ENCODE results near the gene GAS2L3.
"Not testable (repeated sequence)": the region's sequence is repeated elsewhere in the genome, so short reads cannot be mapped to it uniquely, and the experiment has no call there.

Gene GAS2L3

DNA sequence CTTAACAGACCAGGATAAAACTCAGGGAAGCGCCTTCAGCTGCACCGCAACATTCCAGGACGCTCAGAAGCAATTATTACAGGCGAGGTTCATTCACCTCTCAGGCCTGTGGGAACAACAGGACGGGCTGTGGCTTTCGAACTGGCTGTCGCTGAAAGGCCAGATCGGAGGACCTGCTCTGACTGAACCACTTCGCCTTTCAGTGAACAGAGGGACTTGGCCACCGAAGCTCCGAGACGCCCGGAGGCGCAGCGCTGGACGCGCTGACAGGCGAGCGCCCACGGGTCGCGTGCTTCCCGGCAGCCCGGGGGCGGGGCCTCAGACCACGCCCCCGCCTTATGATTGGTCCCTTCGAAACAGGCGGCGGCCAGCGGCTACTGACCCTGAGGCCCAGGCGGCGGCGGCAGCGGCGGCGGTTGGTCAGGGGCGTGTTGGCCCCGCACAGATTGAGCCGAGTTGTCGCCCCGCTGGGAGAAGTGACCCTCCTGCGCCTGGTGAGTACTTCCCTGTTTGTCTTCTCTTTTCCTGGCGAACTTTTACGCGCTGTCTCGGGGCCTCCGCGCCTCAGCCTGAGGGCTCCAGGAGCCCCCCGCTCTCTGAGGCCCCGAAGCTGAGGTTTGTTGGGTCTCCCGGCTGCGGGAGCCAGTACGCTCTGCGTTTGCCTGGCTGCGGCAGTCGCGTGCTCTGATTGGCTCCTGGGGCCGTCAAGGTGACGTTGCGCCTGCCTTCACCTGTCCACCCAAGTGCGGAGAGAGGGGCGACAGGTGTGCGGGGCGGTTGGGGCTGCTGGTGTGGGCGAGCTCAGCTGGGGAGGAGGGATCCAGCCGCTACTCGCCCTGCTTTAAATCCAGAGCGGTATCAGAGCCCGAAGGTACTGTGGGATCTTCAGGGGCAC lies at the start of gene GAS2L3:
GAS2L3 (plus strand) TSS at position 393 of the 895 bp plus-strand sequence. CDS start 21,221 bp downstream, outside the sequence.
- DNase-seq, result peak; percentile 76

DNA sequence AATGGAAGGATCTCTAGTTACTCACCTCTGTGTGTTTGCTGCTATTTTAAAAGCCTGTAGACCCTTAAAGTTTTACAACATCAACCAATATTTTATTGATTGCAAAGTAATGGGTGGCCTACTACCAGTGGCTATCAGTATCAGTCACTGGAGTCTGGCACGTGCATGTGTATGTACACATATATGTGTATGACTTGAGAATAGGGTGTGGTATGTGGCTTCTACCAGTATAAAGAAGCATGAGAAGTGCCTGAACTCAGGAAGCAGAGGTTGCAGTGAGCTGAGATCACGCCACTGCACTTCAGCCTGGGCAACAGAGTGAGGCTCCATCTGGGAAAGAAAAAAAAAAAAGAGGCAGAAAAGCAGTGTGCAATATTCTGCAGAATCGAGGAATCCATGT lies 45.5 kb upstream of the GAS2L3 start:
- DNase-seq, result no peak

DNA sequence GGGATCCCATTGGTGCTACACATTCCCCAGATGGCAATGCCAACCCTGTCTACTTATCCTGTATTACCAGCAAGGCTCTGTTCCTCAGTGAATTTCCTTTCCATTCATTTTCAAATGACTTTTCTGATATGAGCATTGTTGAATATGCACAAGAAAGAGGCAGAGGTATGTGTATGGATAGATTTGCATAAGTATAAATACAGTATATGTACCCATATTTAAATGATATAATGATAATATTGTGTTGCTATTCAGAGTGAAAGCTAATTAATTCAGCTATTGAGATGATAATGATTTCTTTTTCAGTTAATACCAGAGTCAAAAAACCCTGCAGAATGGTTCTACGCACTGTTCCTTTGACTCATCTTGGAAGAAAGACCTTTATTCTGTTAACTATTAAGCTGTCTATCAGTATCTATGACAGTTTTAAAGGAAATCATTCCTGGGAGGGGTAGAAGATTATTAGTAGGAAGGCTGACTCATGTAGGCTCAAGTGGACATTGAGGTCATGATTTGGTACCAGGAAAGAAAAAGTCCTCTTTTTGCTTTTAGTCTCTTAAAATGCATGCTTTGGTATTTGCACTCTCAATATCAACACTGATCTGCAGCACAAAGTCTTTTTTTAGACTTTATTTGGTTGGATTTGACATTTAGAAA lies 44.9 kb upstream of the GAS2L3 start:
- no peak for DNase-seq

DNA sequence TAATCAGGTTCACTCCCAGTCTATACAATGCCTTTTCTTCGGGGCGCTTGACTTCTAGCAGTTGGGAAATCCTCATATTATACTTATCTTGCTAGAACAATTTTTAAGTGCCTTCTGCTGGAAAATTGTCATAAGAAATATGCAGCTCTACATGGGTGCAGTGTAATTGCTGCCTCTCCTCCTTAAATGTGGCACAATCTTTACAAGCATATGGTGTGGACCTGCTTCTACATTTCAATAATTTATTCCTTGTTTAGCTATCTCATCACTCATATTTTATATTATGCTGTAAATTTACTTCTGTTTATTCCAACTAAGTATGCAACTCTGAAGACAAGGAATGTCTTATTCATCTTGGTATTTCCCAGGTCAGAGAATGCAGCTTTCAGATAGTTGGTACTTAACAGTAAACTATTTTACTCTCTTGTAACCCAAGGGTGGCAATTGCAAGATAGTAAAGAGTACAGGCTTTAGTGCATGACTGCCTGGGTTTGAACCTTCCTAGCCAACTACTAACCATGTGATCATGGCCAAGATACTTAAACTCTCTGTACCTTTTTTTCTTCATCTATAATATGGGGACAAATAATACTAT lies 43.6 kb upstream of the GAS2L3 start:
- no peak for DNase-seq

DNA sequence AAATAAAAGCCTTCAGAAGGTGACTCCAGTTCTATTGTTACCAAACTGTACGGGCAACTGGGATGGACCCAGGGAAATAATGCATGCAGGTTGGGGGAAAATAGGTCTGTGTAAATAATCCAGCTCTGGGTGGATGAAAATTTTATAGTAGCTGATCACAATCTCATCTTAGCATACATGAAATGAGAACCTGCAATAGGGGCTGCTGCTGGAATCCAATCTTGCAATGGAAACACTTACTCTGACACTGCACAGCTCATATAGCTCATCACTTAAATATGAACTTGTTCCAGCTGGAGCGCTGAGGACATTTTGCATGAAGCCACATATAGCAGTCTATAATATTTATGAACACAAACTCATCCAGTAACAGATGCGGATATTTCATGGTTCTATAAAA lies 40.1 kb upstream of the GAS2L3 start:
- DNase-seq, result no peak

DNA sequence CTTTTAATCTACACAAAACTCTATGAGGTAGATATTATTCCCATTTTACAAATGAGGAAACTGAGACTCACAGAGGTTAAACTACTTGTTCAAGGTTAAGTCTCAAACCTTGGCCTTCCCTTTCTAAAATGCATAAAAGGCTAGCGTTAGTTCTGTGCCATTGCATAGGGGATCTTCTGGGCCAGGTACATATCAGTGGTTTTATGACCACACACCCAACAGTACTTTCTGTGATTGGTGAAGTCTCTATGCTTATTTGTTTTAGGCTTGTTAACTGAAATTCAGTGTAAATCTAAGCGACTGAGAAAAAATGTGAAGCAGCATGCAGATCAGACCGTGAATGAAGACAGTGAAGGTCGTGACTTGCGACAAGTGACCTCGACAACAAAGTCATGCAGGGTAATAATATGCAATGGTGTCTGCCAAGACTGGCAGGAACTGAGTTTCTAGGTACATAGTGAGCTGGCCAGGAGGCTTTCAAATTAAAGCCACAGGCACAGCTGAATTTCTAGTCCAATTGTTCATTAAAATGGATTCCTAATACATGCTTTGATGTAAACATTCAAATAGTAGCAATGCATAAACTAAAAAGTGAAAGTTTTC lies 38.8 kb upstream of the GAS2L3 start:
- no peak for DNase-seq

DNA sequence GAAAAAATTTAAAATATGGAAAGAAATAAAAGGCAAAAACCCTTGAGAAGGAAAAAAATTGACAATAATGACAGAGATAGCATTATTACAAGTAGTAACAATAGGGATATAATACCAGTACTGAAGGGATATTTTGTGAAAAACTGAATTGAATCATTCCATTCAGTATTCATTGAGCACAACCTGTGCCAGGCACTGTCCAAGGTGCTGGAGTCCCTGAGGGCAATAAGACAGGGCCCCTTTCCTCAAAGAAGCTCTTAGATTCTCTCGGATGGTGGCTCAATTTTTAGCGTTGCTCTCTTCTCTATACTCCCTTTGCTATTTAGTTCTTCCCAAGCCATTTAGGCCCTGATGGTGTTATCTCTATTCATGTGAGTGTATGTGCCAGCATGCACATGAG lies 34.3 kb upstream of the GAS2L3 start:
- peak; percentile 18 for DNase-seq

DNA sequence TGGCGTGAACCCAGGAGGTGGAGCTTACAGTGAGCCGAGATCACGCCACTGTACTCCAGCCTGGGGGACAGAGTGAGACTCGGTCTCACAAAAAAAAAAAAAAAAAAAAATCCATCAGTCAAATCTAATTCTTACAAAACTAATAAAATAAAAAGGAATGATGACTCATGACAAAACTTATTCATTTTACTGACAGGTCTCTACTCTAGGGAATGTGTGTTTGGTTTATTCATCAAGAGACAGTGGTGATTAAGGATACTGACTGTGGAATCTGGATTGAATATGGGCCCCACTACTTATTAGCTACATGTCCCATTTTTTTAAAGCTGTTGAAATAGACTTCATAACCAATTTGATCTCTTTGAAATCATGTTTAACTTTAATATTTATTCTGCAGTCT lies 29.3 kb upstream of the GAS2L3 start:
- DNase-seq, result no peak

DNA sequence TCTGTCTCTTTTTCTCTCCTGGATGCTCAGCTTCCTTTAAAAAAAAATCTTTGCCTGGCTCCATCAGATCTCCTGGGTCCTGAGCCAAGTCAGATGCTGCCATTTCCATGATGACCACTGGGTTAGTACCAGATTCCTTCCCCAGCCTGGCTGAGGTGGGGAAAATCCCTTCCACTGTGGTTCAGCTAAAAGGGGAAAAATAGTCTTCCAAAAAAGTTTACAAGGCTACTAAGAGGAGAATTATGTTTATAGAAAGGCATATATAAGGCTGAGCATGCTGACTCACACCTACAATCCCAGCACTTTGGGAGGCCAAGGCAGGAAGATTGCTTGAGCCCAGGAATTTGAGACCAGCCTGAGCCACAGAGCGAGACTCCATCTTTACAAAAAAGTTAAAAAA lies 28.4 kb upstream of the GAS2L3 start:
- no peak for DNase-seq

DNA sequence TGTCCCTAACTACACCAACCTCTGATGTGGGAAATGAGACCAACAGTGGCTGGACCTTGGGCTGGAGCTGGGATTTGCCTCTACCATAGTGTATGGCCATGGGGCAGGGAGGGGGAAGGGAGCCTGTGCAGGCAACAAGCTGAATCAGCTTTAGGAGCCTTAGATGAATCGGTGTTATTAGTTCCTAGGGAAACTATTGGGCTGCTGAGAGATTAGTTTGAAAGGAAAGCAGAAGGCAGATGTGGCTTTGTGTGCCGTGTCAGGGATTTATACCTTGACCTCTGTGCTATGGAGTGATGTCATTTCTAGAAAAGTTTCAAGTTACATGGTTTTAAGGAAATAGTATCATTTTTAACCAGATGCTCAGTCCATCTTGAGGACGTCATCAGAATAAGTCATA lies 19.5 kb upstream of the GAS2L3 start:
- DNase-seq, result peak; percentile 27

DNA sequence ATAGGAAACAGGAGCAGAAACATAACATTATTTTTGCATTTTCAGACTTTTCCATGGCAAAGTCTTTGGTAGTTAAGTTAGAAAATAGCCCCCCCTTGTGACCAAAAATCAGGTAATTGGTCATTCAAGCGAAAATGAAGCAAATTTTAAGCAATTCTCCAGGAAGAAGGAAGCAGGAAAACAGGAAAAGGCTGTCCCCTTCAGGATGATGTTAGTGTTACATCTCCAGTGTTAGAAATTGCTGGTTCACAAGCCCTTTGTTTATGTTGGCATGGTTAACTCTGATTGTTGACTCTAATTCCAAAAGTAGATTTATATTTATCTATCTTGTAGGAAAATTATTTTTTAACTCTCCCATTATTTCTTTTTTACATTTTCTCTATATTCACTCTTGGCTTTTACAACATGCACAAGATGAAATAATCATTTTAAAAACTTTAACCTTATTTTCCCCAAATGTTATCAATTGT lies 18.8 kb upstream of the GAS2L3 start:
- DNase-seq, result peak; percentile 82

DNA sequence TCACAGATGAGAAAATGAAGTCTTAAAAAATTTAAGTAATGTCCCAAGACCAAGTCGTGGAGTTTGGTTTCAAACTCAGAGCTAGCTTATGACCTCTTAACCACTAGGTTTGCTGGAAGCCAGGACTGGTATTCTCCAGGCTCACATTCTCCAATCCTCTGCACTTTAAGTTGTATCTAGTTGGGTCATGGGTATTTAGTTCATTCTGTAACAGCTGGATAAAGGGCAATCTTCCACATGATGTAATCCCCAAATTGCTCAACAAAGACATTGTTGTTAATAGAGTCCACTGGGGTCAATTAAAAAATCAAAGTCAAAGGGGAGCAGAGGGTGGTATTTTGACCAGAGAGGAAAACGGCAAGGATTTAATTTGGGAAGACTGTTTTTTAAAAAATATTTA lies 17.8 kb upstream of the GAS2L3 start:
- DNase-seq, result no peak

DNA sequence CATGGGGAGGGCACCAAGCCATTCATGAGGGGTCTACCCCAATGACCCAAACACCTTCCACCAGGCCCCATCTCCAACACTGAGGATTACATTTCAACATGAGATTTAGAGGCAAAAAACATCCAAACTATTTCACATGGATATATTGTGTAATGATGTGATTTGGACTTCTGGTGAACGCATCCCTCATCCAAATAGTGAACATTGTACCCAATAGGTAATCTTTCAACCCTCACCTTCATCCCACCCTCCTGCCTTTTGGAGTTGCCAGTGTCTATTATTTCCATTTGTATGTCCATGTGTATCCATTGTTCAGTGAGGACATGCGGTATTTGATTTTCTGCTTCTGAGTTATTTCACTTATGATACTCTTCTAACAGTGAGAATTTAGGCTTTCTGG lies 16.1 kb upstream of the GAS2L3 start:
- DNase-seq, result no peak

DNA sequence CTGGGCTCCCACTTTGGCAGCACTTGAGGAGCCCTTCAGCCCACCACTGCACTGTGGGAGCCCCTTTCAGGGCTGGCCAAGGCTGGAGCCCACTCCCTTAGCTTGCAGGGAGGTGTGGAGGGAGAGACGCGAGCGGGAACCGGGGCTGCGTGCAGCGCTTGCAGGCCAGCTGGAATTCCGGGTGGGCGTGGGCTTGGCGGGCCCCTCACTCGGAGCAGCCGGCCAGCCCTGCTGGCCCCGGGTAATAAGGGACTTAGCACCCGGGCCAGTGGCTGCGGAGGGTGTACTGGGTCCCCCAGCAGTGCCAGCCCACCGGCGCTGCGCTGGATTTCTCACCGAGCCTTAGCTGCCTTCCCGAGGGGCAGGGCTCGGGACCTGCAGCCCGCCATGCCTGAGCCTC lies 14.2 kb upstream of the GAS2L3 start:
- DNase-seq, result not testable (repeated sequence)

DNA sequence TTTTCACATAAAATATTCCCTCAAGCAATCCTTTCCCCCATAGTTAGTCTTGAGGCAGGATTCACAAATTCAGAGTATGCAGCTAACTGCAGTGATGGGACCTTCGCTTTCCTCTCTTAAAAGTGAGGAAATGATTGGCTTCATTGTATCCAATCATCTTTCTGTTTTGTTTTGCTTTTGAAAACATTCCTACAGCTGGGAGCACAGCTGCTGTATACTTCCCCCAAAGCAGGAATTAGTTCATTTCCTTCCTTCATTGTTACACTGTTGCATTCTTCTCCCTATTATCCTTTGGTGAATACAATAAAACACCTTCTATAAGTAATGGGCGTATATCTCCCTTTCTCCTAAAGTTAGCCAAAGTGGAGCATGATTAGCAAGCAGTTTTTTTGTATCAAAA lies 9.4 kb upstream of the GAS2L3 start:
- no peak for DNase-seq

DNA sequence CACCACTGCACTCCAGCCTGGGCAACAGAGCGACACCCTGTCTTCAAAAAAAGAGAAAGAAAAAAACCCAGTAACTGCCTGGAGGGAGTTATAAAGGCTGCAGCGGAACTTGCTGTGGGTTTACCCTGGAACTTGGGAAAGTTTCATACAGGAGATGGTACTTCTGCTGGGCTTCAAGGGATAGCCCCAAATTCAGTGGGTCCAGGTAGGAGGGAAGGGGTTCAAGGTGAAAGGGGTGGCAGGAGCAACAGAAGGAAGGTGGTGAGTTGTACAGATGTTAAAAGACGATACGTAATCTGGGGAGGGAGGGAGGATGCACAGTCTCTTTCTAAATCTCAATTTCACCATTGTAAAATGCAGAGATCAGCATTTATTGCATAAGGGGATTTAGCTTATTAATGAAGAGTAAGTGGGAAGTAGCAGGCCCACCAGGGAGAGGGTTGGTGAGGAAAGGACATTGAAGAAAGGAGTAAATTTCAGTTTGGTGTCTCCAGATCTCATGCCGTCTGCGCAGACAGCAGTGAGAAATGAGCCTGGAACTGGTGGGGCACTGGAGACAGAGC lies 8.5 kb upstream of the GAS2L3 start:
- no peak for DNase-seq

DNA sequence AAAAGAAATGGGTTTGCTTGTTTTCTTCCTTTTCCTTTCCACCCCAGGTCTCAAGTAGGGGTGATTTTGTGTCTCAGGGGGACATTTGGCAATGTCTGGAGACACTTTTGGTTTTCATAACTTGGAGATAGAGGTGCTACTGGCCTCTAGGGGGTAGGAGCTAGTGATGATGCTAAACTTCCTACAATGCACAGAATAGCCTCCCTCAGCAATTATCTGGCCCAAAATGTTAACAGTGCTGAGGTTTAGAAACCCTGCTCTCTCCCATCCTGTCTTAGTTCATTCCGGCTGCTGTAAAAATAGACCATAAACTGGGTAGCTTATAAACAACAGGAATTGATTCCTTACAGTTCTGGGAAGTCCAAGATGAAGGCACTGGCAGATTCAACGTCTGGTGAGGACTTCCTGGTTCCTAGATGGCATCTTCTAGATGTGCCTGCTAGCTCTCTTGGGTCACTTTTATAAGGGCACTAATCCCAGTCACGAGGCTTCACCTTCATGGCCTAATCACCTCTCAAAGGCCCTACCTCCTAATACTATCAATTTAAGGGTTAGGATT lies 7.4 kb upstream of the GAS2L3 start:
- no peak for DNase-seq

DNA sequence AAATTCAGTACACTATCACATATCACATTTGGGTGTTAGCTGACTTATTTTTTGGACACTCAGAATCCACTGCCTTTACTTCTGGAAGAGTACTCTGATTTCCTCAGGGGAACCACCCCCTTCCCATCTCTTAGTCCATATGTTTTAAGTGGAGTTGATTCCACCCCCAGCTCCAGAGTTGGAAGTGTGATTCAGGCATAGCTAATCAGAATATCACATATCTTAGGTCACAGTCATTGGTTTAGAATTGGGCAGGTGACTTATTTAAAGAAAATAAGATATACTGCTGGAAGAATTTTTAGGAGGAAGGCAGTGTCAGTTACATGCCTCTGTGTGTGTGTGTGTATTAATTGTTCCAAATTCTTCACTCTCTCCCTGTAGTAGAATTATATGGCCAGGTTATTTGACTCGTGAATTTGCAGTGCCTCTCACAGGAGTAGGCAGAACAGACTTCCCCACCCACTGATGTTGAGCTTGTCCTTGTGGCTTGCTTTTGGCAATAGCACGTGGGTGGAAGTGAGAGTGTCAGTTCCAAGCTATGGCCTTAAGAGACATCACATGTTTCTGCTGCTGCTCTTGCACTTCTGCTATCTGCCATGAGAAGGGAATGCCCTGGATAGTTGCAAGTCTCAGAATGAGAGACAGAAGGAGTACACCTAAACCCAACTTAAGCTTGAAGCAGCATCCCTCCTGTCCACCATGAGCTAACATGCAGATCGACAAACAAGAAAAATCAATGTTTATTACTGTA lies 6.4 kb upstream of the GAS2L3 start:
- no peak for DNase-seq

DNA sequence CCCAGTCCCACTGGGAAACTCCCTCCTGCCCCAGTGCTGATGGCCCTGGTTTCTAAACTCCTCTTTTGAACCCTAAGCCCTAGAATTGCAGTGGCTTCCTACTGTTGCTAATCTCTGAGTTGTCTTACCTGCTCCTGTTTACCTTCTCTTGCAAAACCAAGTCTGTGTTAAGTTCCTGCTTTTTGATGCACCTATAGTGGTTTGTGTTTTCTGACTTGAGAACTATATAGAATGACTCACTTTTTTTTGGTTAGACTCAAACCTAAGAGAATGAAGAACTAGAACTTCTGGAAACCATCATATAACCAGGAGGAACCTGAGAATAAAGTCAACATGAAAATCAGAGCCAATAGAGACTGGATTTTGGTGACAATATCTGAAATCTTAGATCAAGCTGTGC lies 5.5 kb upstream of the GAS2L3 start:
- DNase-seq, result no peak

DNA sequence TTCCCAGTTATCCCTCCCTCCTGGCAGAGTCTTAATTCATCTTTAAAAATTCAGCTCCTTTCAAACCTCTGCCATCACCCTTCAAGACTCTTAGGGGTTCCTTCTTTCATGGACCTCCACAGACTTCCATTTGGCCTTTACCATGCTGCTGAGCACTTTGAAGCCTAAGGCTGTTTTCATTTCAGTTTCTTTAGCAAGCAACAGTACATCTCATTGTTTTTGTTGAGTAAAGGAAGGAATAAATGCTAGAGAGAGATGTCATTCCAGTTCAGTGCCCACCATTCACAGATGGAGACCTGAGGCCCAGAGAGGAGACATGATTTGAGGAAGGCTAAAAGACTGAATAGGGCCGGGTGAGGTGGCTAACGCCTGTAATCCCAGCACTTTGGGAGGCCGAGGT lies 1.3 kb upstream of the GAS2L3 start:
- DNase-seq, result no peak

DNA sequence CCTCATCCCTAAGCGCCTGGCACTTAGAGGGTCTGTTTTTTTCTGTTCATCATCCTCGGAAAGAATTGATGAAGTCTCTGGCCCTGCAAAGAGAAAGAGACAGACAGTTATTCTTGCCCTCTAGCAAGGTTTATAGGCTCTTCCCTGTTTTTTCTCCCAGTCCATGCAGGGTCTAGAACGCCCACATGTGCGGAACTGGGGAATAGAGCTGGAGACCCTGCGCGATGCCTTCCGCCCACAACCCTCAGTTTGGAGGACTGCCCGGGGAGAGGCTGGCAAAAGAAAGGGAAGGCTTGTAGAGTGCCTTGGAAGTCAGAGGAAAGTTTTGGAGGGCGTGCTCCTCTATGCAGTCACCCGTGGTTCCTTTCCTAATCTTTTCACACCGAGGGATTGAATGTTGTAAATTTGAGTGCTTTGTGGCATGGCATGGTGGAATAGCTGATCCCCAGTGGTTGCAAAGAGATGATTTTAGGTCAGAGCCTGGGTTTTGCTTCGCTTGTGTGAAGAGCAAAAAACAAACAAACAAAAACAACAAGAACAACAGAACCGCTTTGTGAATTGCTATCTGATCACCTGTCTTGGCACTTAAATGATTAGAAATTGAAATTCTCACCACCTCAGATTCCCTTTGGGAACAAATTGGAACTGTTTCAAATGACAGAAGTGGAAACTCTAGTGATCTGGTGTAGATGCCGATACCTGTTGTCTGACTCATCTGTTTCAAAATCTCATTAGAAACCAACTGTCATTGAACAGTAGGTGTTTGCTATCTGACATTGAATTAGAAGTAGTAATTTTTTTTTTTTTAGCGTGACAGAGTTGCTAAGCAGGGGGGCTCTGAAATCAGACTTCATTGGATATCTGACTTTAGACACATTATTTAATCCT lies 947 bp downstream of the GAS2L3 start:
- peak; percentile 9 for DNase-seq

Data from fibroblast of skin of right quadriceps (primary cell).